ENCODE measurements around the gene MECP2.
"Not testable (repeated sequence)": the region's sequence is repeated elsewhere in the genome, so short reads cannot be mapped to it uniquely, and the experiment has no call there.

The MECP2 gene

DNA sequence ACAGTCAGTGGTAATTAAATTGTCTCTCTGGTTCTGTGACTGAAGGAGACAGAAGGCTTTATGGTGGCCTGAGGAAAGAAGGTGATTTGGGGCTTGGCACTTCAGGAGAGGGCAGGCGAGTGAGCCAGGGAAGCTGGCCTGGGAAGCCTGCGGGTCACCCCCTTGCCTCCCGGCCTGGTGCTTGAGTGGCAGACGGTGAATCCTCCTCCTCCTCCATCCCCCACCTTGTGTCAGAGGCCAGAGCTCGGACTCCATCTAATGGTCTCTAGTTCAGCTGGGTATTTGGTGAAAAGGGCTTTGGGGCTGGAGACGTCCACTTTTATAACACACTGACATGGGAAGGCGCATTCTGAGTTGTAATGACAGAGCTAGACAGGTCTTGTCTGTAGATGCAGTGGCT is 116.3 kb downstream of the MECP2 start:
- TF ChIP-seq, protein P1, sequence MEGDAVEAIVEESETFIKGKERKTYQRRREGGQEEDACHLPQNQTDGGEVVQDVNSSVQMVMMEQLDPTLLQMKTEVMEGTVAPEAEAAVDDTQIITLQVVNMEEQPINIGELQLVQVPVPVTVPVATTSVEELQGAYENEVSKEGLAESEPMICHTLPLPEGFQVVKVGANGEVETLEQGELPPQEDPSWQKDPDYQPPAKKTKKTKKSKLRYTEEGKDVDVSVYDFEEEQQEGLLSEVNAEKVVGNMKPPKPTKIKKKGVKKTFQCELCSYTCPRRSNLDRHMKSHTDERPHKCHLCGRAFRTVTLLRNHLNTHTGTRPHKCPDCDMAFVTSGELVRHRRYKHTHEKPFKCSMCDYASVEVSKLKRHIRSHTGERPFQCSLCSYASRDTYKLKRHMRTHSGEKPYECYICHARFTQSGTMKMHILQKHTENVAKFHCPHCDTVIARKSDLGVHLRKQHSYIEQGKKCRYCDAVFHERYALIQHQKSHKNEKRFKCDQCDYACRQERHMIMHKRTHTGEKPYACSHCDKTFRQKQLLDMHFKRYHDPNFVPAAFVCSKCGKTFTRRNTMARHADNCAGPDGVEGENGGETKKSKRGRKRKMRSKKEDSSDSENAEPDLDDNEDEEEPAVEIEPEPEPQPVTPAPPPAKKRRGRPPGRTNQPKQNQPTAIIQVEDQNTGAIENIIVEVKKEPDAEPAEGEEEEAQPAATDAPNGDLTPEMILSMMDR (IDR thresholded peaks at IDR 0.05; ENCODE audit: control extremely low read depth, extremely low read depth, low read depth, missing control alignments), result no peak
- DNase-seq (ENCODE audit: extremely low spot score), result no peak
- ChIA-PET POLR2A (no interaction called here), CTCF (interaction anchor here (2.8 kb wide), 1 partner anchor 32 kb away, joined by 10 read pairs; no protein-coding TSS in a partner anchor)

DNA sequence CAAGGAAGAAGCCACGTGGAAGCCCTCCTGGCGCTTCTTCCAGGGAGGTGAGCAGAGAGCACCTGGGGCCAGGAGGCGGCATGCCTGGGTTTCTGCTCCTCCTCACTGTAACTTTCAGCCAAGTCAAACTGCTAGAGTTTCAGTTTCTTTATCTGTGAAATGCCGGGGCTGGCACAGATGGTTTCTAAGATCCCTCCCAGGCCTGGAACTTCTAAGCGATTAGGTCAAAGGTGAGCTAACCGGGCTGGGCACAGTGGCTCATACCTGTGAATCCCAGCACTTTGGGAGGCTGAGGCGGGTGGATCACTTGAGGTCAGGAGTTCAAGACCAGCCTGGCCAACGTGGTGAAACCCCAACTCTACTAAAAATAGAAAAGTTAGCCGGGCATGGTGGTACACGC is 117.1 kb downstream of the MECP2 start:
- CTCF ChIA-PET, result interaction anchor here (0.7 to 2.8 kb wide), 2 partner anchors 24 to 33 kb away, joined by 3 to 10 read pairs; no protein-coding TSS in a partner anchor
- POLR2A ChIA-PET; DNase-seq (ENCODE audit: extremely low spot score): not testable (repeated sequence)

DNA sequence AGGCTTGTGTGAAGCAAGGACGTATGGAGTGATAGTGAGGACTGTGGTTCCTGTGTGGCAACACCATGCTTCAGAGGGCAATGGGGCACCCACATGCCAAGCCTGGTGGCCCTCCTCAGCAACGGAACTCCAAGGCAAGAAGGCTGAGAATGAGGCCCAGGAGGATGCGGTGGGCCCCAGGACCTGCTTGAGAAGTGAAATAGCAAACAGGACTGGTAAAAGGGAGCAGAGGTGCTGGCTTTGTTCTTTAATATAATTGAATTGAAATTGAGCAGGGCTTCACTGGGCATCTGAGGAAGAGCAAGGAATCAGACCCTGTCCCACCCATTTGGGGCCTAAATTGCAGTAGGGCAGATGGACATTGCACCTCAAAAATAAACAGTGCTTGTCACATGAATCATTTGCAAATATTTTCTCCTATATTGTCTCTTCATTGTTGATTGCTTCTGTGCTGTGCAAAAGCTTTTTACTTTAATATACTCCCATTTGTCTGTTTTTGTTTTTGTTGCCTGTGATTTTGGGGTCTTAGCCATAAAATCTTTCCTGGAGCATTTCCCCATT is 122.7 kb downstream of the MECP2 start:
- CTCF ChIA-PET, result interaction anchor here (2.3 kb wide), 1 partner anchor 39 kb away, joined by 8 read pairs; no protein-coding TSS in a partner anchor
- POLR2A ChIA-PET, result no interaction called here
- TF ChIP-seq, protein P1 (IDR thresholded peaks at IDR 0.05; ENCODE audit: control extremely low read depth, extremely low read depth, low read depth, missing control alignments), result no peak
- no peak for DNase-seq (ENCODE audit: extremely low spot score)

DNA sequence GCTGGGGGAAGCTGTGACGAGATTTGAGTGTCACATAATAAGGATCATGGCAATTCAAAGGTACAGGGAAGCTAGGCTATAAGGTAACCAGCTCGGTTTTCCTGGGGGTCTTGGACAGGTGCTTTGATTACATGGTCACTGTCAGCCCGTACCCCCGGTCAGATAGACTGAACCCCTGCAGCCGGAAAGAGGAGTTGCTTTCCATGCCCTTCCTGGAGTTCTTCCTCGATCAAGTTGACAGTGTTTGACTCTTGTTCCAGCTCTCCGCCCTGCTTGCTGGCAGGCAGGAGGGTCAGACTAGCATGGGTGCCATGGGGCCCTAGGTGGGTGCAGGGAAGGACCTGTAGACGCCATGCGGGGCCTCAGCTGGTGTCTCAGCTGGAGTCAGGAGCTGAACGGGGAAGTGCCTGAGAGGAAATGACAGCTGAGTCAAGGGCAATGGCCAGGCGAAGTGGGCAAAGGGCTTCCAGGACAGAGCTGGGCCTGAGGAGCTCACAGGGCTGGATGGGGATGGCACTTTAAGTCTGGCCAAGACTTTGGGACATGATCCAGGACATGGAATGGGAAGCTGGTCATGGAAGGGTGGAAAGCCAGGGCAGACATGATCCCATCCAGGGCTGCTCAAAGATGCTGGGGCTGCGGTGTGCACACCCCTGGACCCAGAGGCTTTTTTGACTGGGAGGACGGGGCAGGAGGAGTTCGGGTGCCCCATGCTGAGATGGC is 123.4 kb downstream of the MECP2 start:
- POLR2A ChIA-PET, result no interaction called here
- TF ChIP-seq, protein P1 (IDR thresholded peaks at IDR 0.05; ENCODE audit: control extremely low read depth, extremely low read depth, low read depth, missing control alignments), result no peak
- DNase-seq (ENCODE audit: extremely low spot score), result no peak
- CTCF ChIA-PET, result interaction anchor here (1.1 to 2.3 kb wide), 3 partner anchors 9 to 39 kb away, joined by 3 to 8 read pairs (median 4); no protein-coding TSS in a partner anchor

DNA sequence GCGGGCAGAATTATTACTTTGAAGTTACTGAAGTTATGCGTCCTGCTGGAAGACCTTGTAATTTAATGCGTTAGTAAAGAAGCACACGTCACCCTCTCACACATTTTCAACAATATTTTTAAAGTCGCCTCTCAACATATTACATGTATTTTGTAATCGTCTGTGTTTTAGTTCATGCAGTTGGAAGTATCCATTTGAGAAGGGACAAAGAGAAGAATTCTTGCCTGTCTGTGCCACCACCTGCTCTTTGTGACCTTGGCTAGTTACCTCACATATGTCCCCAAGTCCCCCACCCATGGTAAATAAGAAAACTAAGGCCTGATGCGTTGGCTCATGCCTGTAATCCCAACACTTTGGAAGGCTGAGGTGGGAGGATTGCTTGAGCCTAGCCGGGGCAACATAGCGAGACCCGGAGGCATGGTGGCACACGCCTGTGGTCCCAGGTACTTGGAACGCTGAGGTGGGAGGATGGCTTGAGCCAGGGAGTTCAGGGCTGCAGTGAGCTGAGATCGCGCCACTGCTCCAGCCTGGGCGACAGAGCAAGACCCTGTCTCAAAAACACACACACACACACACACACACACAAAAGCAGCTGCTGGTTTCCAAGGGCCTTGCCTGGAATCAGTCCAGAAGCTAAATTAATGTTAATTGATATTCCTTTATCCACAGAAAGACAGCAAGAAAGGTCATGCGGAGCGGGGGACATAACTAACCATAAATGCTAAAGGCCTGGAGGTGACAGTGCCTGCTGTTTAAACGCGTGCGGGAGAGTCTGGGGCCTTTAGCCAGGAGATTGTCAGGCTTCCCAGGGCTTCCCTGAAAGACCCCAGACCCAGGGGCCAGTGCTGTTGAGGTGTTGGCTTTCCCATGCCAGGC is 124.2 kb downstream of the MECP2 start:
- TF ChIP-seq, protein P1 (IDR thresholded peaks at IDR 0.05; ENCODE audit: control extremely low read depth, extremely low read depth, low read depth, missing control alignments), result no peak
- ChIA-PET CTCF (interaction anchor here (1.1 to 2.3 kb wide), 3 partner anchors 8 to 40 kb away, joined by 3 to 8 read pairs (median 4); no protein-coding TSS in a partner anchor), POLR2A (interaction anchor here (0.6 kb wide), 1 partner anchor 25 kb away, joined by 3 read pairs; no protein-coding TSS in a partner anchor)
- DNase-seq (ENCODE audit: extremely low spot score), result no peak

DNA sequence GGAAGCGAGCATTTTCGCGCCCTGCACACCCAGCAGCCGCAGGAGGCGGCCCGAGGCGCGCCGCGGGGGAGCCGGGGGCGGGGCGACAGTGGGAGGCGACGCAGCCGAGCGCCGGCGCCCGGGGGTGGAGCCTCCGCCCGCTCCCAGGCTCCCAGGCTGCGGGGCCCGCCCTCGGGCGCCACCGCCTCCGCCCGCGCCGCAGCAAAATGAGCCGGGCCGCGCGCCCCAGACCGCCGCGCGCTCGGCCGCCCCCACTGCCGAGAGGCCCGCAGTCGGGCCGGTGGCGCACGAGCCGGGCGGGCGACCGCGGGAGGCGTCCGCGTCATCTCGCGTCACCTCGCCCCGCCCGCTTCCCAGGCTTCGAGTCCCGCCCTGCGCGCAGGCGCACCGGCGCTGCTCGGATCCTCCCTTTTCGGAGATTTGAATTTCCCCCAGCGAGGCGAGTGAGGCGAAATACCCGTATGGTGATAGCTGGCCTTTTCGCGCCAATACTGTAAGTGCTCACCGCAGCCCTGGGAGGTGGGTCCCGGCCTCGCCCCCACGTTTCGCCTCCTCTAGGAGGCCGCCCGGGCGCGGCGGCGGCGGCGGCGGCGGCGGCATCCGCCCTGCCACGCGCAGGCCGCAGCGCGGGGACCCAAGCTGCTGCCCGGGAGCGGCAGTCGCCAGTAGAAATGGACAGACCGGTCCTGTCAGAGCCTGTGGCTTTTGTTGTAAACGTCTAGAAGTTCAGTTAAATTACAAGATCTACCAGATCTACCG is 125.0 kb downstream of the MECP2 start, which contains the start of gene TMEM187:
TSS of gene TMEM187 (plus strand) at position 387 of the 759 bp plus-strand sequence. CDS start 9,309 bp downstream, outside the sequence.
- POLR2A ChIA-PET, result interaction anchor here (0.6 kb wide), 1 partner anchor 25 kb away, joined by 3 read pairs; no protein-coding TSS in a partner anchor
- DNase-seq (ENCODE audit: extremely low spot score), result peak; percentile 91
- CTCF ChIA-PET, result interaction anchor here (1.8 to 2.3 kb wide), 2 partner anchors 24 to 41 kb away, joined by 4 to 8 read pairs; no protein-coding TSS in a partner anchor
- TF ChIP-seq, protein P1 (IDR thresholded peaks at IDR 0.05; ENCODE audit: control extremely low read depth, extremely low read depth, low read depth, missing control alignments), result no peak
